CD14-positive monocyte (primary cell): ENCODE results near the gene SMC2. TPM values are rescaled to one million over a fixed set of nuclear protein-coding genes. Genes with fewer than 3 reads are reported as not detected.
A peak's percentile ranks its signal among the peaks of the same experiment; 100 is the strongest.

Experiments used
- DNase-seq, 3 donors: peaks; one replicate each; pipeline ENCODE4 v3.0.0-alpha.2; 2011 to 2022
- H2AFZ ChIP-seq: 2 replicates; pipeline ENCODE4 v1.6.0; 2012; ENCODE audit warnings: mild to moderate bottlenecking, low read depth, low read length, inconsistent platforms; ENCODE audit not compliant: insufficient read depth, poor library complexity, severe bottlenecking
- H3K27ac ChIP-seq, 2 donors: 1 replicate in 1 of 2; 2 replicates in 1 of 2; pipeline ENCODE4 v1.5.1; 2012 to 2013; ENCODE audit warnings: low read length in 2 of 2, control low read depth in 1 of 2, inconsistent platforms in 1 of 2, low read depth in 1 of 2, mild to moderate bottlenecking in 1 of 2
- H3K27me3 ChIP-seq, 2 donors: one replicate each; pipeline versions ENCODE4 v1.6.0 to v1.6.1; 2011 to 2013; ENCODE audit warnings: low read length in 2 of 2; ENCODE audit not compliant: control insufficient read depth in 2 of 2, insufficient read depth in 2 of 2
- H3K36me3 ChIP-seq, 2 donors: replicated peaks in 1 of 2; 1 replicate in 1 of 2; 2 replicates in 1 of 2; pipeline versions ENCODE4 v1.5.1 to v1.6.1; 2012 to 2013; ENCODE audit warnings: low read length in 2 of 2, control low read depth in 1 of 2, inconsistent platforms in 1 of 2, mild to moderate bottlenecking in 1 of 2; ENCODE audit not compliant: insufficient read depth in 2 of 2, control insufficient read depth in 1 of 2
- H3K4me1 ChIP-seq, 2 donors: 1 replicate in 1 of 2; 2 replicates in 1 of 2; pipeline versions ENCODE4 v1.5.1 to v1.6.1; 2012 to 2013; ENCODE audit warnings: low read length in 2 of 2, control low read depth in 1 of 2, inconsistent platforms in 1 of 2, mild to moderate bottlenecking in 1 of 2, moderate library complexity in 1 of 2; ENCODE audit not compliant: insufficient read depth in 2 of 2, control insufficient read depth in 1 of 2
- H3K4me2 ChIP-seq: replicated peaks from 2 replicates; pipeline ENCODE3; 2012; ENCODE audit warnings: low read length, moderate library complexity, mild to moderate bottlenecking; ENCODE audit not compliant: poor library complexity, severe bottlenecking; ENCODE audit errors: extremely low read depth
- H3K4me3 ChIP-seq, 3 experiments: fragments of 200-600 bp in 1 of 3; sonication (generic) in 1 of 3; replicated peaks in 1 of 3; 1 replicate in 2 of 3; 2 replicates in 1 of 3; pipeline ENCODE4 v1.5.1; 2011 to 2013; ENCODE audit warnings: low read length in 3 of 3, mild to moderate bottlenecking in 3 of 3, control low read depth in 2 of 3, low read depth in 2 of 3, inconsistent platforms in 1 of 3, moderate library complexity in 1 of 3
- H3K79me2 ChIP-seq: 2 replicates; pipeline ENCODE4 v1.6.0; 2012; ENCODE audit warnings: mild to moderate bottlenecking, control low read depth, inconsistent platforms, low read length, moderate library complexity; ENCODE audit not compliant: insufficient read depth
- H3K9ac ChIP-seq: 2 replicates; pipeline ENCODE4 v1.6.0; 2017; ENCODE audit warnings: low read length, mild to moderate bottlenecking; ENCODE audit not compliant: insufficient read depth, poor library complexity, severe bottlenecking
- H3K9me3 ChIP-seq, 2 donors: replicated peaks in 1 of 2; 1 replicate in 1 of 2; 2 replicates in 1 of 2; pipeline versions ENCODE4 v1.5.1 to v1.6.1; 2012 to 2013; ENCODE audit warnings: low read length in 2 of 2, control low read depth in 1 of 2; ENCODE audit not compliant: control insufficient read depth in 1 of 2, insufficient read depth in 1 of 2
- H4K20me1 ChIP-seq: 2 replicates; pipeline ENCODE4 v1.6.0; 2012; ENCODE audit warnings: mild to moderate bottlenecking, low read length, control low read depth, moderate library complexity; ENCODE audit not compliant: insufficient read depth
- H3K27ac Mint-ChIP-seq, 7 donors: one replicate each; pipeline ENCODE4 v1.8.0; 2020; ENCODE audit warnings: mild to moderate bottlenecking in 7 of 7, mixed read lengths in 7 of 7, moderate library complexity in 6 of 7, inconsistent platforms in 2 of 7
- H3K27me3 Mint-ChIP-seq, 3 donors: one replicate each; pipeline ENCODE4 v1.8.0; 2021 to 2022; ENCODE audit warnings: low read depth in 3 of 3, mild to moderate bottlenecking in 3 of 3, mixed read lengths in 3 of 3, moderate library complexity in 3 of 3, inconsistent platforms in 1 of 3
- H3K36me3 Mint-ChIP-seq, 2 donors: one replicate each; pipeline ENCODE4 v1.8.0; 2020; ENCODE audit warnings: mixed read lengths in 2 of 2, inconsistent platforms in 1 of 2, mild to moderate bottlenecking in 1 of 2
- H3K4me1 Mint-ChIP-seq: one replicate; pipeline ENCODE4 v1.8.0; 2020; ENCODE audit warnings: mild to moderate bottlenecking, mixed read lengths
- H3K4me3 Mint-ChIP-seq, 2 donors: one replicate each; pipeline ENCODE4 v1.8.0; 2020; ENCODE audit warnings: mild to moderate bottlenecking in 2 of 2, mixed read lengths in 2 of 2, moderate library complexity in 1 of 2
- H3K9me3 Mint-ChIP-seq, 7 donors: one replicate each; pipeline ENCODE4 v1.8.0; 2020 to 2022; ENCODE audit warnings: mixed read lengths in 7 of 7, mild to moderate bottlenecking in 6 of 7, moderate library complexity in 6 of 7, inconsistent platforms in 2 of 7
- WGBS: methylation state at CpG from one replicate; pipeline ENCODE4 v1.1.5; 2013; ENCODE audit warnings: missing lambda C conversion rate; ENCODE audit not compliant: insufficient coverage; 5-methylcytosine and 5-hydroxymethylcytosine counted together
- intact Hi-C, 2 donors: fragments of 100-400 bp; cut with micrococcal nuclease; formaldehyde crosslinking; loops; one replicate each; pipeline versions ENCODE4 v1.15.0 to v1.15.1; 2023
- polyA plus RNA-seq, 3 donors: library from polyadenylated mRNA; depleted of rRNA in 1 of 3; unstranded in 2 of 3; stranded (reverse) in 1 of 3; fragments of 300-500 nt in 2 of 3; fragments of >200 nt in 1 of 3; fragmentation: Illumina TruSeq in 2 of 3; gene quantifications; 1 replicate in 2 of 3; 2 replicates in 1 of 3; pipeline ENCODE4 v1.2.3, GENCODE V29; 2012 to 2021
- TF ChIP-seq, protein P1 (sequence below): fragments of 200-600 bp; IDR thresholded peaks from one replicate; pipeline ENCODE4 v1.8.0; 2022; ENCODE audit warnings: antibody characterized with exemption, mild to moderate bottlenecking

Gene SMC2
- polyA plus RNA-seq, 3 donors: 0.77 to 3.6 (median 2.7) TPM

DNA sequence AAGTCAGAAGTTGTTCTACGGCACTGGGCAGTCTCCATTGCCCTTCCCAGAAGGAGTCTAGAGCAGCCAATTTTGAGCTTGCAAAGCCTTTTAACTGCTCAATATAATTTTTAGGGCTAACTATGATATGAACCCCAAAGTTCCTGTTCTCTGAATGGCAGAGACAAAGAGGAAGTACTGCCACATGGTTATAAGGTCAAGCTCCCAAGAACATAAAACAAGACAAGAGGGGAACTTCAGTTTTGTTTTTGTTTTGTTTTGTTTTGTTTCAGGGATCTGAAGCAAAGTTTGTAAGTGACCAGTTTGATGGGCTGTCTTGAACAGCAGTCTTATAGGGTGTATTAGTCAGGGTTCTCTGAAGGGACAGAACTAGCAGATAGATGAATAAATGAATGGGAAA lies 11.9 kb upstream of the SMC2 start:
- intact Hi-C loops: no loop called here
- peak overlapping the region; percentile 26 for H3K4me2 ChIP-seq
- H3K4me1 ChIP-seq: peaks cover 10 to 13% of the 10 kb centered on the region in 2 donors
- H3K4me3 ChIP-seq: no peak overlapping the region
- no peak overlapping the region for H3K9ac ChIP-seq
- Mint-ChIP-seq H3K27ac (peak overlapping the region; percentile 75 to 91 (median 83)), H3K4me1 (peaks cover 13% of the 10 kb centered on the region), H3K4me3 (peak overlapping the region in 1 of 2 donors; percentile 73), H3K9me3 (peaks cover 0 to 12% (median 4%) of the 10 kb centered on the region in 7 donors), H3K27me3 (peaks cover 0 to 1% (median 0%) of the 10 kb centered on the region in 3 donors), H3K36me3 (peaks cover 0 to 3% of the 10 kb centered on the region in 2 donors)
- H4K20me1 ChIP-seq: no peaks in the 10 kb centered on the region
- peak overlapping the region; percentile 73 for H2AFZ ChIP-seq
- H3K36me3 ChIP-seq: no peaks in the 10 kb centered on the region
- peaks cover 0 to 8% of the 10 kb centered on the region in 2 donors for H3K9me3 ChIP-seq
- DNase-seq: peak; percentile 16 to 55 (median 44)
- peaks cover 0 to 2% of the 10 kb centered on the region in 2 donors for H3K27me3 ChIP-seq
- TF ChIP-seq, protein P1, sequence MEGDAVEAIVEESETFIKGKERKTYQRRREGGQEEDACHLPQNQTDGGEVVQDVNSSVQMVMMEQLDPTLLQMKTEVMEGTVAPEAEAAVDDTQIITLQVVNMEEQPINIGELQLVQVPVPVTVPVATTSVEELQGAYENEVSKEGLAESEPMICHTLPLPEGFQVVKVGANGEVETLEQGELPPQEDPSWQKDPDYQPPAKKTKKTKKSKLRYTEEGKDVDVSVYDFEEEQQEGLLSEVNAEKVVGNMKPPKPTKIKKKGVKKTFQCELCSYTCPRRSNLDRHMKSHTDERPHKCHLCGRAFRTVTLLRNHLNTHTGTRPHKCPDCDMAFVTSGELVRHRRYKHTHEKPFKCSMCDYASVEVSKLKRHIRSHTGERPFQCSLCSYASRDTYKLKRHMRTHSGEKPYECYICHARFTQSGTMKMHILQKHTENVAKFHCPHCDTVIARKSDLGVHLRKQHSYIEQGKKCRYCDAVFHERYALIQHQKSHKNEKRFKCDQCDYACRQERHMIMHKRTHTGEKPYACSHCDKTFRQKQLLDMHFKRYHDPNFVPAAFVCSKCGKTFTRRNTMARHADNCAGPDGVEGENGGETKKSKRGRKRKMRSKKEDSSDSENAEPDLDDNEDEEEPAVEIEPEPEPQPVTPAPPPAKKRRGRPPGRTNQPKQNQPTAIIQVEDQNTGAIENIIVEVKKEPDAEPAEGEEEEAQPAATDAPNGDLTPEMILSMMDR: no peak
- WGBS: no CpG with 5 or more reads among the region's 1 CpG
- peak overlapping the region; percentile 38 to 78 for H3K27ac ChIP-seq
- H3K79me2 ChIP-seq: no peaks in the 10 kb centered on the region

DNA sequence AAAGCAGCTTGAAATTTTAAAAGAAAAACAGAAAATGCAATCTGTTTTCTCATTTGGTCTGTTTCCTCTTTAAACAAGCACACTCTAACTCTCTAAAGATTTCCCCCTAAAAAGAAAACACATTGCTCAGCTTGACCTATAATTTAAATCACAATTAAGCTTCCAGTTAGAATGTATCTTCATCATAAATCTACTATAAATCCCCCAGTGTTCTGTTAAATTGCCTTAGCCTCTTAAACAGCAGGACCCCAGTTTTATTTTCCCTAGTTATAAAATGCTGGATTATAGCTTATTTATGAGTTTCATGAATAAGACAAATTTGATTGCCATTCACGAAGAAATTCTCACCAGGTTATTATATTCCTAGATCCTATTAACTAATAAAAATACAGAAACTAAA lies 8.6 kb upstream of the SMC2 start:
- H2AFZ ChIP-seq: no peak overlapping the region
- H3K4me2 ChIP-seq: no peak overlapping the region
- peaks cover 0 to 8% (median 4%) of the 10 kb centered on the region in 7 donors for H3K9me3 Mint-ChIP-seq
- peaks cover 0 to 2% of the 10 kb centered on the region in 2 donors for H3K27me3 ChIP-seq
- no peak overlapping the region for H3K27ac ChIP-seq
- DNase-seq: no peak
- no peak overlapping the region for H3K9ac ChIP-seq
- H3K9me3 ChIP-seq: peaks cover 0 to 4% of the 10 kb centered on the region in 2 donors
- peaks cover 17% of the 10 kb centered on the region for H3K4me1 Mint-ChIP-seq
- peaks cover 10 to 17% of the 10 kb centered on the region in 2 donors for H3K4me1 ChIP-seq
- no peak overlapping the region for H3K4me3 ChIP-seq
- H4K20me1 ChIP-seq: no peaks in the 10 kb centered on the region
- H3K27ac Mint-ChIP-seq: no peak overlapping the region
- WGBS: no CpG with 5 or more reads among the region's 1 CpG
- H3K4me3 Mint-ChIP-seq: no peak overlapping the region
- peaks cover 0 to 3% of the 10 kb centered on the region in 2 donors for H3K36me3 Mint-ChIP-seq
- TF ChIP-seq, protein P1: no peak
- no peaks in the 10 kb centered on the region for H3K79me2 ChIP-seq
- H3K36me3 ChIP-seq: no peaks in the 10 kb centered on the region
- H3K27me3 Mint-ChIP-seq: peaks cover 0 to 1% (median 0%) of the 10 kb centered on the region in 3 donors
- intact Hi-C loops: no loop called here
